HepG2 (cell line): ENCODE data around the gene SLC13A5. TPM values are rescaled to one million over a fixed set of nuclear protein-coding genes. Genes with fewer than 3 reads are reported as not detected.

Source experiments
- CTCF ChIP-seq: sonication (generic); formaldehyde crosslinking; IDR thresholded peaks from 2 replicates; pipeline ENCODE4 v1.5.0; 2020; ENCODE audit warnings: mild to moderate bottlenecking, missing genetic modification reagents, moderate library complexity
- HDAC1 ChIP-seq: sonication (generic); formaldehyde crosslinking; IDR thresholded peaks from 2 replicates; pipeline ENCODE4 v1.5.1; 2020; ENCODE audit warnings: mild to moderate bottlenecking, missing genetic modification reagents
- HNF4G ChIP-seq, 2 experiments: sonication (generic) in 1 of 2; formaldehyde crosslinking in 1 of 2; IDR thresholded peaks; 2 replicates each; pipeline versions ENCODE4 v1.4.0 to v1.6.1; 2011 to 2020; ENCODE audit warnings: borderline replicate concordance in 2 of 2, low read depth in 2 of 2, mild to moderate bottlenecking in 2 of 2, low read length in 1 of 2, missing genetic modification reagents in 1 of 2, moderate library complexity in 1 of 2
- HOXA9 ChIP-seq: sonication (generic); formaldehyde crosslinking; IDR thresholded peaks from 2 replicates; pipeline ENCODE4 v1.8.1; 2022; ENCODE audit warnings: missing genetic modification reagents, mild to moderate bottlenecking, moderate library complexity, borderline replicate concordance
- LRRFIP1 ChIP-seq: sonication (generic); formaldehyde crosslinking; conservative IDR thresholded peaks from 2 replicates; pipeline ENCODE4 v1.4.0; 2020; ENCODE audit warnings: missing genetic modification reagents
- MEF2D ChIP-seq: sonication (generic); formaldehyde crosslinking; IDR thresholded peaks from 2 replicates; pipeline ENCODE4 v1.5.1; 2020; ENCODE audit warnings: mild to moderate bottlenecking, missing genetic modification reagents
- NFYC ChIP-seq: IDR thresholded peaks from 2 replicates; pipeline ENCODE4 v1.6.1; 2016; ENCODE audit warnings: missing genetic modification reagents, missing compliant biosample characterization
- PAF1 ChIP-seq: IDR thresholded peaks from 2 replicates; pipeline ENCODE4 v1.6.1; 2016; ENCODE audit warnings: missing genetic modification reagents, missing compliant biosample characterization
- POLR2G ChIP-seq: fragments of 200-400 bp; formaldehyde crosslinking; IDR thresholded peaks from 2 replicates; pipeline ENCODE4 v1.6.1; 2018; ENCODE audit warnings: mild to moderate bottlenecking, low read depth, low read length, moderate library complexity
- PRPF4 ChIP-seq: fragments of 200-400 bp; formaldehyde crosslinking; IDR thresholded peaks from 2 replicates; pipeline ENCODE4 v1.6.1; 2016; ENCODE audit warnings: low read length, low read depth; ENCODE audit not compliant: poor library complexity, severe bottlenecking
- RARG ChIP-seq: sonication (generic); formaldehyde crosslinking; IDR thresholded peaks from 2 replicates; pipeline ENCODE4 v1.4.0; 2020; ENCODE audit warnings: low read depth, mild to moderate bottlenecking, missing genetic modification reagents
- RCOR2 ChIP-seq: IDR thresholded peaks from 2 replicates; pipeline ENCODE4 v1.6.1; 2016; ENCODE audit warnings: missing biosample characterization, missing genetic modification reagents
- TAF1 ChIP-seq: sonication (generic); formaldehyde crosslinking; IDR thresholded peaks from 2 replicates; pipeline ENCODE4 v1.4.0; 2020; ENCODE audit warnings: missing genetic modification reagents
- ZFP91 ChIP-seq: sonication (generic); formaldehyde crosslinking; IDR thresholded peaks from 2 replicates; pipeline ENCODE4 v1.9.0; 2022; ENCODE audit warnings: missing genetic modification reagents, mild to moderate bottlenecking, borderline replicate concordance
- ZIK1 ChIP-seq: sonication (generic); formaldehyde crosslinking; IDR thresholded peaks from 2 replicates; pipeline ENCODE4 v1.5.0; 2020; ENCODE audit warnings: mild to moderate bottlenecking, low read depth, missing genetic modification reagents, borderline replicate concordance
- ZNF138 ChIP-seq: sonication (generic); formaldehyde crosslinking; IDR thresholded peaks from 2 replicates; pipeline ENCODE4 v1.5.0; 2020; ENCODE audit warnings: mild to moderate bottlenecking, low read depth, missing genetic modification reagents
- ZNF235 ChIP-seq: sonication (generic); formaldehyde crosslinking; IDR thresholded peaks from 2 replicates; pipeline ENCODE4 v1.8.1; 2023; ENCODE audit warnings: mild to moderate bottlenecking, missing genetic modification reagents, borderline replicate concordance
- ZNF343 ChIP-seq: sonication (generic); formaldehyde crosslinking; IDR thresholded peaks from 2 replicates; pipeline ENCODE4 v1.4.0; 2020; ENCODE audit warnings: mild to moderate bottlenecking, missing genetic modification reagents
- ZNF747 ChIP-seq: sonication (generic); formaldehyde crosslinking; IDR thresholded peaks from 2 replicates; pipeline ENCODE4 v1.8.1; 2023; ENCODE audit warnings: missing genetic modification reagents, mild to moderate bottlenecking, borderline replicate concordance
- polyA plus RNA-seq, 8 experiments: library from polyadenylated mRNA; depleted of rRNA in 3 of 8; stranded (reverse) in 7 of 8; unstranded in 1 of 8; fragments of >200 nt; fragmentation: Illumina TruSeq in 4 of 8; extraction: Trizol in 4 of 8; gene quantifications; 2 replicates each; pipeline versions ENCODE4 v1.2.1 to v1.2.3, GENCODE V29; 2011 to 2016; ENCODE audit warnings: low read depth in 4 of 8, missing spikeins in 1 of 8, mixed read lengths in 1 of 8; ENCODE audit not compliant: insufficient read depth in 1 of 8
- total RNA-seq, 5 experiments: library from RNA; depleted of rRNA; stranded (reverse); fragments of >200 nt; fragmentation: Illumina TruSeq; extraction: Trizol; gene quantifications; 2 replicates each; pipeline ENCODE4 v1.2.3, GENCODE V29; 2016; ENCODE audit warnings: low read depth in 1 of 5

SLC13A5 gene
- total and polyA plus RNA-seq, 2 of the 13 experiments (the other 11 are each of a cell fraction or from before 2014, with no cell fraction given): 42.8 to 310 TPM

- TF ChIP-seq ZFP91 (CRISPR knock-in tag) (peak; percentile 98), ZIK1 (0 out of 2 replicates have a peak, but pooled peaks have one; percentile 57), ZNF138 (no peak), ZNF343 (CRISPR knock-in tag) (no peak), POLR2G (peak; percentile 97), HNF4G (IDR thresholded peaks at IDR 0.05; ENCODE audit: borderline replicate concordance, low read depth, low read length) (peak; percentile 43; the same call in 1 of the 2 replicates), HNF4G (CRISPR knock-in tag; IDR thresholded peaks at IDR 0.05; ENCODE audit: borderline replicate concordance, low read depth) (no peak), NFYC (CRISPR knock-in tag) (peak; percentile 11; the same call in 1 of the 2 replicates), LRRFIP1 (CRISPR knock-in tag) (no peak), TAF1 (CRISPR knock-in tag) (peak; percentile 95), RCOR2 (CRISPR knock-in tag) (0 out of 2 replicates have a peak, but pooled peaks have one; percentile 44), CTCF (CRISPR knock-in tag) (no peak), MEF2D (CRISPR knock-in tag) (peak; percentile 72; the same call in 1 of the 2 replicates), RARG (CRISPR knock-in tag) (0 out of 2 replicates have a peak, but pooled peaks have one; percentile 71), HDAC1 (CRISPR knock-in tag) (peak; percentile 90), ZNF235 (CRISPR knock-in tag) (no peak), HOXA9 (CRISPR knock-in tag) (peak; percentile 28; the same call in 1 of the 2 replicates), PAF1 (CRISPR knock-in tag) (no peak), ZNF747 (CRISPR knock-in tag) (no peak), PRPF4 (no peak)
Observed at GRCh38 chr17:6640536-6641246, 72.5 kb downstream of the SLC13A5 start, which contains the start of the genes KIAA0753 and TXNDC17 (continued).
